ENCODE data around the gene DOCK11.

- TF ChIP-seq POLR2A (IDR thresholded peaks at IDR 0.05) (no peak), CTCF (IDR thresholded peaks at IDR 0.05) (no peak), POLR2AphosphoS5 (IDR thresholded peaks at IDR 0.05) (no peak)
These were observed 1.1 kb downstream of the DOCK11 start for GRCh38 chrX:118496763-118497079.
